Esophagus squamous epithelium (tissue), 4 donors: ENCODE data around the gene CAV3.

Source experiments
- POLR2A ChIP-seq, 4 donors: fragments of 450-650 bp; IDR thresholded peaks; one replicate each; pipeline ENCODE4 v1.6.1; 2017; ENCODE audit warnings: antibody characterized with exemption in 4 of 4, mild to moderate bottlenecking in 4 of 4, moderate library complexity in 3 of 4
- TF ChIP-seq, protein P1 (sequence below), 6 experiments: fragments of 450-650 bp in 4 of 6; fragments of 200-600 bp in 2 of 6; sonication (generic) in 2 of 6; IDR thresholded peaks; one replicate each; pipeline ENCODE4 v1.5.1; 2016 to 2019; ENCODE audit warnings: antibody characterized with exemption in 6 of 6, mild to moderate bottlenecking in 4 of 6, moderate library complexity in 4 of 6

DNA sequence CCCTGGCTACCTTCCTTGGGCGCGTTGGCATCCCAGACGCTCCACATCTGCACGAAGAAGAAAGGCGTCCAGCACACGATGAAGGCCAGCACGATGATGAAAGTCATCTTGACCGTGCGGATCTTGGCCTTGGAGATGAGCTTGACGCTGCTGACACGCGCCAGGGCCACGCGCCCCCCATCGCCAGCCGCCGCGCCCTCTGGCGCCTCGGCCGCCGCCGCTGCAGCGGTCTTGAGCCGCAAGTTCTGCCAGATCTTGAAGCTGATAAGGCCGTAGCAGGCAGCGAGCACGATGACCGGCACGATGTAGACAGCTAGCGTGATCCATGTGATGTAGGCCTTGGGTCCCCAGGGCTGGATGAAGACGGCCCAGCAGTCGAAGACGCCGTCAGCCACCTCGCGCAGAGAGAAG lies 33.7 kb downstream of the CAV3 start:
- TF ChIP-seq, protein P1, sequence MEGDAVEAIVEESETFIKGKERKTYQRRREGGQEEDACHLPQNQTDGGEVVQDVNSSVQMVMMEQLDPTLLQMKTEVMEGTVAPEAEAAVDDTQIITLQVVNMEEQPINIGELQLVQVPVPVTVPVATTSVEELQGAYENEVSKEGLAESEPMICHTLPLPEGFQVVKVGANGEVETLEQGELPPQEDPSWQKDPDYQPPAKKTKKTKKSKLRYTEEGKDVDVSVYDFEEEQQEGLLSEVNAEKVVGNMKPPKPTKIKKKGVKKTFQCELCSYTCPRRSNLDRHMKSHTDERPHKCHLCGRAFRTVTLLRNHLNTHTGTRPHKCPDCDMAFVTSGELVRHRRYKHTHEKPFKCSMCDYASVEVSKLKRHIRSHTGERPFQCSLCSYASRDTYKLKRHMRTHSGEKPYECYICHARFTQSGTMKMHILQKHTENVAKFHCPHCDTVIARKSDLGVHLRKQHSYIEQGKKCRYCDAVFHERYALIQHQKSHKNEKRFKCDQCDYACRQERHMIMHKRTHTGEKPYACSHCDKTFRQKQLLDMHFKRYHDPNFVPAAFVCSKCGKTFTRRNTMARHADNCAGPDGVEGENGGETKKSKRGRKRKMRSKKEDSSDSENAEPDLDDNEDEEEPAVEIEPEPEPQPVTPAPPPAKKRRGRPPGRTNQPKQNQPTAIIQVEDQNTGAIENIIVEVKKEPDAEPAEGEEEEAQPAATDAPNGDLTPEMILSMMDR (IDR thresholded peaks at IDR 0.05): no peak
- no peak for TF ChIP-seq POLR2A (IDR thresholded peaks at IDR 0.05)
